Activated CD8-positive, alpha-beta T cell treated with anti-CD3 and anti-CD28 coated beads for 36 hours (primary cell): Measurements from ENCODE around the gene SPTB. TPM values are rescaled to one million over a fixed set of nuclear protein-coding genes. Genes with fewer than 3 reads are reported as not detected.

ENCODE experiments used
- ATAC-seq: fragments of 200-7000 bp; cut with Tn5 transposase; one replicate; pipeline ENCODE4 v1.10.0; 2021; ENCODE audit warnings: mild to moderate bottlenecking, moderate library complexity
- CTCF ChIA-PET: fragments of 350-600 bp; sonication (Branson Sonifier 250); formaldehyde crosslinking; loops from one replicate; lab custom pipeline; 2021; ENCODE audit warnings: antibody characterized with exemption; lab: Charles Lee
- POLR2A ChIA-PET: fragments of 350-600 bp; sonication (Branson Sonifier 250); formaldehyde crosslinking; loops from one replicate; lab custom pipeline; 2021; ENCODE audit warnings: antibody characterized with exemption; lab: Charles Lee
- DNase-seq: peaks from one replicate; pipeline ENCODE4 v3.0.0-alpha.2; 2020
- H3K27ac Mint-ChIP-seq: one replicate; pipeline ENCODE4 v1.8.0; 2021; ENCODE audit warnings: mild to moderate bottlenecking, mixed read lengths
- H3K27me3 Mint-ChIP-seq: one replicate; pipeline ENCODE4 v1.8.0; 2021; ENCODE audit warnings: mixed read lengths
- H3K36me3 Mint-ChIP-seq: one replicate; pipeline ENCODE4 v1.8.0; 2021; ENCODE audit warnings: low read depth, mixed read lengths
- H3K4me1 Mint-ChIP-seq: one replicate; pipeline ENCODE4 v1.8.0; 2021; ENCODE audit warnings: low read depth, mixed read lengths
- H3K4me3 Mint-ChIP-seq: one replicate; pipeline ENCODE4 v1.8.0; 2021; ENCODE audit warnings: mild to moderate bottlenecking, moderate library complexity, mixed read lengths
- H3K9me3 Mint-ChIP-seq: one replicate; pipeline ENCODE4 v1.8.0; 2021; ENCODE audit warnings: mixed read lengths
- intact Hi-C: fragments of 100-400 bp; cut with micrococcal nuclease; formaldehyde crosslinking; loops from one replicate; pipeline ENCODE4 v1.10.0; 2022
- total RNA-seq, 2 experiments: library from RNA; stranded (reverse); gene quantifications; one replicate each; pipeline ENCODE4 v1.2.3, GENCODE V29; 2021
- TF ChIP-seq, protein P1 (sequence below): fragments of 200-600 bp; IDR thresholded peaks from one replicate; pipeline ENCODE4 v1.8.0; 2022; ENCODE audit warnings: antibody characterized with exemption, mild to moderate bottlenecking

The SPTB gene
- total RNA-seq, 2 experiments from 2014 or later: 0.07 to 0.27 TPM

DNA sequence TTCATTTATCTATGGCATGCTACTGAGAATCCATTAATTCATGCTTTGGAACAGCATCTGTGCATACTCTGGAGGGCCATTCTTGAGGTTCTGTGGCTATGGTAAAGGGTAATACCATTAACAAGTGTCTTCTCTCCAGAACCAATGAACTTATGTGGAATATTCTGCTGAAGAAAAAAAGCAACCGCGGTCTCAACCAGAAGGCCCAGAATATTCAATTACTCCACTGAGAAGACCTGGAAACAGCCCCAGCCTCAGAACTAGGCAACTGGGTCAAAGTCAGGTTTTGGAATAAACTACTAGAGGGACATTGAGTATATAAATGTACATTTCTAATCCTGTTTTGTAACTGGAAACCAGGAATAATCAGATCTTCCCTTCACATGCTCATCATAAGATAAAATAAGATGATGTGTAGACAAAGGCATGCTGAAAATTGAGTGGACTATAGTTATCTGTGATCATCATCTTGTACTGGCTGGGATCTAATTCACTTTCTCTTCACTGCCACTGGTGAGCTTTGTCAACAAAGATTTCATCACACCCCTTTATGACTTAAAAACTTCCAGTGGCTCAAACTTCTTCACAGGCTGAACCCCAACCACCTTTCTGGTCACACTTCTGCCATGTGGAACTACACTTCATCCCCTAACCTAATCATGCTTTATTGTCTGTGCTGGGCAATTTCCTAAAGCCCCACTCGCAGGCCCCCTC is 6.0 kb downstream of the SPTB start:
- Mint-ChIP-seq H3K27ac (no peak overlapping the region), H3K4me1 (no peaks in the 10 kb centered on the region), H3K27me3 (peaks cover 27% of the 10 kb centered on the region), H3K36me3 (no peaks in the 10 kb centered on the region), H3K4me3 (no peak overlapping the region), H3K9me3 (no peaks in the 10 kb centered on the region)
- DNase-seq (no peak), ATAC-seq (no peak)
- intact Hi-C loops: no loop called here
- TF ChIP-seq, protein P1, sequence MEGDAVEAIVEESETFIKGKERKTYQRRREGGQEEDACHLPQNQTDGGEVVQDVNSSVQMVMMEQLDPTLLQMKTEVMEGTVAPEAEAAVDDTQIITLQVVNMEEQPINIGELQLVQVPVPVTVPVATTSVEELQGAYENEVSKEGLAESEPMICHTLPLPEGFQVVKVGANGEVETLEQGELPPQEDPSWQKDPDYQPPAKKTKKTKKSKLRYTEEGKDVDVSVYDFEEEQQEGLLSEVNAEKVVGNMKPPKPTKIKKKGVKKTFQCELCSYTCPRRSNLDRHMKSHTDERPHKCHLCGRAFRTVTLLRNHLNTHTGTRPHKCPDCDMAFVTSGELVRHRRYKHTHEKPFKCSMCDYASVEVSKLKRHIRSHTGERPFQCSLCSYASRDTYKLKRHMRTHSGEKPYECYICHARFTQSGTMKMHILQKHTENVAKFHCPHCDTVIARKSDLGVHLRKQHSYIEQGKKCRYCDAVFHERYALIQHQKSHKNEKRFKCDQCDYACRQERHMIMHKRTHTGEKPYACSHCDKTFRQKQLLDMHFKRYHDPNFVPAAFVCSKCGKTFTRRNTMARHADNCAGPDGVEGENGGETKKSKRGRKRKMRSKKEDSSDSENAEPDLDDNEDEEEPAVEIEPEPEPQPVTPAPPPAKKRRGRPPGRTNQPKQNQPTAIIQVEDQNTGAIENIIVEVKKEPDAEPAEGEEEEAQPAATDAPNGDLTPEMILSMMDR: no peak
- CTCF ChIA-PET: no interaction called here
- POLR2A ChIA-PET: no interaction called here

DNA sequence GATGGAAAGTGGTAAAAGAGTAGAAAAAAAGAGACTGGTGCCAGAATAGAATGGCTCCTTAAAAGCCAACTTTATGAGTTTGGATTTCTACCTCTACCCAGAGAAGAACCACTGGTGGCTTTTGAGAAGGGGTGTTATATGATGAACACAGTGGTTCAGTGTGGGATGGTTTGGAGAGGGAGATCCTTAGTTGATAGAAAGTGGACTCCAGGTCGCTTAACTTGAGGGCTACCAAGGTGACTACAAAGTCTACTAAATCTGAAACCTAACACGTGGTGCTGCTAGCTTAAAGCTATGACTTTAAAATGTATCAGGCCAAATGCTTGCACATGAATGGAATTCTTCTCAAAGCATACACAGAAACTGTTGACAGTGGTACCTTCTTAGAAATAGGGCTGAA is 8.4 kb downstream of the SPTB start:
- Mint-ChIP-seq H3K4me3 (no peak overlapping the region), H3K9me3 (no peaks in the 10 kb centered on the region), H3K27me3 (peaks cover 22% of the 10 kb centered on the region), H3K4me1 (no peaks in the 10 kb centered on the region), H3K27ac (no peak overlapping the region), H3K36me3 (no peaks in the 10 kb centered on the region)
- POLR2A ChIA-PET: interaction anchor here (1.0 kb wide), 1 partner anchor 10 kb away, joined by 3 read pairs; no protein-coding TSS in a partner anchor
- CTCF ChIA-PET: interaction anchor here (1.0 kb wide), 1 partner anchor 20 kb away, joined by 5 read pairs; no protein-coding TSS in a partner anchor
- DNase-seq (no peak), ATAC-seq (peak; percentile 47)
- TF ChIP-seq, protein P1: no peak
- intact Hi-C loops: no loop called here

DNA sequence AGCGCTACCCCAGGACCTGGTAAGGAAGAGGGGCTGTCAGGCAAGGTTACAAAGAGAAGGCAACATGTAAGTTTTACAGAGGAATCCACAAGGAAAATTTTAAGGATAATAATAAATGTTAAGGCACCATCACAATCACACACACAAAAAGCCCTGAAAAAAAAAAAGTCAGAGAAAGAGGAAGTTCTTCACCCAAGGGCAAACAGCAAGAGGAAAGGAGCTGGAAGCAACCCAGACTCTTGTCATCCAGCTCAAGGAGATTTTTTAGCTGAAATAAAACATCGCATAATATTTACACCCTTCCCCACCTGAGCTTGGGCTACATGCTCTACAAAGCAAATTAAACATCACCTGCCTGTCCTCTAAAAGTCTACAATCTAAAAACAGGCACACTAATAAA is 9.5 kb downstream of the SPTB start:
- ATAC-seq: no peak
- no peaks in the 10 kb centered on the region for H3K4me1 Mint-ChIP-seq
- peaks cover 21% of the 10 kb centered on the region for H3K27me3 Mint-ChIP-seq
- TF ChIP-seq, protein P1: no peak
- no peaks in the 10 kb centered on the region for H3K9me3 Mint-ChIP-seq
- no peaks in the 10 kb centered on the region for H3K36me3 Mint-ChIP-seq
- CTCF ChIA-PET: interaction anchor here (1.0 to 2.4 kb wide), 3 partner anchors 11 to 47 kb away, joined by 3 to 12 read pairs (median 6); no protein-coding TSS in a partner anchor
- no peak overlapping the region for H3K27ac Mint-ChIP-seq
- POLR2A ChIA-PET: interaction anchor here (0.6 kb wide), 1 partner anchor 1197 kb away, joined by 3 read pairs; no protein-coding TSS in a partner anchor
- DNase-seq: no peak
- intact Hi-C loops: no loop called here
- no peak overlapping the region for H3K4me3 Mint-ChIP-seq

DNA sequence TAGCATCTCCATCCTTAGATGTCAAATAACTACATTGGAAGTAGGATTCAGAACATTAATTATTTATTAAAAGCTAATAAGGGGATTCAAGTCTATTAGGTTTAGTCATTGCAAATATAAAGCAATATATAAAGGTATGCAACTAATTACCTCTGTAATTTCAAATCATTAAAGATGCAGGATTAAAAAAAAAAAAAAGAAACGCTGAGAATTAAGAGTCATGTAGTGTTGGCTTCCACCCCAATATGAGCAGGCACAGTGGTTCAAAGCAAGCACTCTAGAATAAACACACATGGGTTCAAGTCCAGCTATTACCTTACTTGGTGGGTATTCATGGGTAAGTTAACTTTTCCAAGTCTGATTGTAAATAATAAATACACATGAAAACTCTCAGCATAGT is 10.9 kb downstream of the SPTB start:
- no peak for ATAC-seq
- DNase-seq: no peak
- H3K4me1 Mint-ChIP-seq: no peaks in the 10 kb centered on the region
- POLR2A ChIA-PET: no interaction called here
- no peak overlapping the region for H3K4me3 Mint-ChIP-seq
- intact Hi-C loops: no loop called here
- no peaks in the 10 kb centered on the region for H3K9me3 Mint-ChIP-seq
- TF ChIP-seq, protein P1: no peak
- H3K27ac Mint-ChIP-seq: no peak overlapping the region
- H3K36me3 Mint-ChIP-seq: no peaks in the 10 kb centered on the region
- CTCF ChIA-PET: interaction anchor here (1.1 to 2.4 kb wide), 5 partner anchors 9 to 68 kb away, joined by 3 to 12 read pairs (median 6); no protein-coding TSS in a partner anchor
- peaks cover 21% of the 10 kb centered on the region for H3K27me3 Mint-ChIP-seq

DNA sequence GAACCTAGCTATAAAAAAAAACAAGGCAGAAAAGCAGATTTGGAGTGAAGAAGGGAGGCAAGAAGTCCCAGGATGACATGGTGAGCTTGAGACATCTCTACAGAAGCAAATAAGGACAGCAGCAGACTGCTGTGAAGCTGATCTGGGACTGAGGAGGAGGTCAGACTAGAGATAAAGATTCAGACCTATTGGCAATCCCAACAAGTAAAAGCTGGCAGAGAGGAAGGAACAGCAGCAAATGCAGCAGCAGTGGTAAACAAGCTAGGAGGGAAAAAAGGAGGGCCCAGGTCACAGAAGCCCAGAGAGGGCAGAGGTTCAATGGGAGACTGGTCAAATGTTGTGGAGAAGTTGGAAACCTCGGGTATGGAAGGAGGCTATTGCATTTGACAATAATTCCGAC is 11.3 kb downstream of the SPTB start:
- POLR2A ChIA-PET: no interaction called here

More for the DNA sequence above, 11.3 kb downstream of the SPTB start:
- ATAC-seq (no peak), DNase-seq (no peak)
- H3K9me3 Mint-ChIP-seq: no peaks in the 10 kb centered on the region
- H3K4me1 Mint-ChIP-seq: no peaks in the 10 kb centered on the region
- intact Hi-C loops: no loop called here
- CTCF ChIA-PET: interaction anchor here (1.1 to 2.4 kb wide), 5 partner anchors 9 to 68 kb away, joined by 3 to 12 read pairs (median 6); no protein-coding TSS in a partner anchor
- no peaks in the 10 kb centered on the region for H3K36me3 Mint-ChIP-seq
- TF ChIP-seq, protein P1: no peak
- H3K4me3 Mint-ChIP-seq: no peak overlapping the region
- no peak overlapping the region for H3K27ac Mint-ChIP-seq
- peaks cover 21% of the 10 kb centered on the region for H3K27me3 Mint-ChIP-seq
